Frontal cortex (tissue), 4 donors: ENCODE data around the gene RAB21. TPM values are rescaled to one million over a fixed set of nuclear protein-coding genes. Genes with fewer than 3 reads are reported as not detected.
"Not testable (repeated sequence)": the region's sequence is repeated elsewhere in the genome, so short reads cannot be mapped to it uniquely, and the experiment has no call there.

Experiments
- DNase-seq, 2 donors: peaks; one replicate each; pipeline ENCODE4 v3.0.0; 2012; ENCODE audit warnings: low spot score in 2 of 2
- FAIRE-seq: peaks from 2 replicates; lab custom pipeline; 2012; peaks lifted over from hg19 to GRCh38; lab: Jason Lieb, UNC
- total RNA-seq: library from RNA; depleted of rRNA; stranded (reverse); fragments of >200 nt; gene quantifications from one replicate; pipeline ENCODE4 v1.2.3, GENCODE V29; 2014
- donor health status: control.
- donor health status: control.
- donor health status: control.

The RAB21 gene
- total RNA-seq, 1 donor from 2014 or later, result 14.3 TPM

GRCh38 chr12:71748081-71748850, 6.4 kb upstream of the RAB21 start:
- FAIRE-seq (no peak), DNase-seq (no peak)

- FAIRE-seq (no peak), DNase-seq (no peak)
These were observed 5.0 kb upstream of the RAB21 start for GRCh38 chr12:71749666-71750065.

GRCh38 chr12:71752891-71753290, 1.8 kb upstream of the RAB21 start:
- DNase-seq, result no peak
- no peak for FAIRE-seq

GRCh38 chr12:71755146-71755892, 656 bp downstream of the RAB21 start:
- DNase-seq, result peak in 1 of 2 donors; percentile 35
- no peak for FAIRE-seq

GRCh38 chr12:71756054-71756690, 1.5 kb downstream of the RAB21 start:
- no peak for FAIRE-seq
- peak in 1 of 2 donors; percentile 14 for DNase-seq

GRCh38 chr12:71759941-71760340, 5.3 kb downstream of the RAB21 start:
- FAIRE-seq, result no peak
- no peak for DNase-seq

- DNase-seq (no peak), FAIRE-seq (no peak)
These were observed 5.8 kb downstream of the RAB21 start for GRCh38 chr12:71760471-71760870.

GRCh38 chr12:71761354-71761753, 6.7 kb downstream of the RAB21 start:
- not testable (repeated sequence) for FAIRE-seq, DNase-seq

- no peak for FAIRE-seq
- DNase-seq, result no peak
These were observed 9.2 kb downstream of the RAB21 start for GRCh38 chr12:71763677-71764379.

- FAIRE-seq (no peak), DNase-seq (no peak)
These were observed 10.1 kb downstream of the RAB21 start for GRCh38 chr12:71764587-71765321.

- no peak for DNase-seq
- FAIRE-seq, result no peak
These were observed 11.5 kb downstream of the RAB21 start for GRCh38 chr12:71766202-71766601.

GRCh38 chr12:71767183-71767582, 12.5 kb downstream of the RAB21 start:
- DNase-seq (no peak), FAIRE-seq (no peak)

- no peak for FAIRE-seq
- no peak for DNase-seq
These were observed 14.2 kb downstream of the RAB21 start for GRCh38 chr12:71768900-71769299.

GRCh38 chr12:71771069-71771468, 16.4 kb downstream of the RAB21 start:
- DNase-seq (no peak), FAIRE-seq (no peak)

GRCh38 chr12:71772735-71773134, 18.1 kb downstream of the RAB21 start:
- FAIRE-seq (no peak), DNase-seq (no peak)

- DNase-seq, result peak in 1 of 2 donors; percentile 25
- FAIRE-seq, result peak; percentile 82
These were observed 25.7 kb downstream of the RAB21 start for GRCh38 chr12:71780237-71780822.

- FAIRE-seq, result no peak
- no peak for DNase-seq
These were observed 27.4 kb downstream of the RAB21 start for GRCh38 chr12:71782017-71782416.

- FAIRE-seq, result no peak
- DNase-seq, result no peak
These were observed 32.2 kb downstream of the RAB21 start for GRCh38 chr12:71786829-71787228.

GRCh38 chr12:71787580-71787979, 32.9 kb downstream of the RAB21 start:
- DNase-seq, result no peak
- FAIRE-seq, result no peak
